ENCODE data around the gene SRA1.

GRCh38 chr5:140575309-140575708 lies 18.0 kb upstream of the SRA1 start:
- TF ChIP-seq, protein P1, sequence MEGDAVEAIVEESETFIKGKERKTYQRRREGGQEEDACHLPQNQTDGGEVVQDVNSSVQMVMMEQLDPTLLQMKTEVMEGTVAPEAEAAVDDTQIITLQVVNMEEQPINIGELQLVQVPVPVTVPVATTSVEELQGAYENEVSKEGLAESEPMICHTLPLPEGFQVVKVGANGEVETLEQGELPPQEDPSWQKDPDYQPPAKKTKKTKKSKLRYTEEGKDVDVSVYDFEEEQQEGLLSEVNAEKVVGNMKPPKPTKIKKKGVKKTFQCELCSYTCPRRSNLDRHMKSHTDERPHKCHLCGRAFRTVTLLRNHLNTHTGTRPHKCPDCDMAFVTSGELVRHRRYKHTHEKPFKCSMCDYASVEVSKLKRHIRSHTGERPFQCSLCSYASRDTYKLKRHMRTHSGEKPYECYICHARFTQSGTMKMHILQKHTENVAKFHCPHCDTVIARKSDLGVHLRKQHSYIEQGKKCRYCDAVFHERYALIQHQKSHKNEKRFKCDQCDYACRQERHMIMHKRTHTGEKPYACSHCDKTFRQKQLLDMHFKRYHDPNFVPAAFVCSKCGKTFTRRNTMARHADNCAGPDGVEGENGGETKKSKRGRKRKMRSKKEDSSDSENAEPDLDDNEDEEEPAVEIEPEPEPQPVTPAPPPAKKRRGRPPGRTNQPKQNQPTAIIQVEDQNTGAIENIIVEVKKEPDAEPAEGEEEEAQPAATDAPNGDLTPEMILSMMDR (IDR thresholded peaks at IDR 0.05), result no peak
- TF ChIP-seq POLR2A (IDR thresholded peaks at IDR 0.05), result no peak
- TF ChIP-seq EP300 (IDR thresholded peaks at IDR 0.05), result no peak
